Stimulated activated CD4-positive, alpha-beta T cell treated with anti-CD3 and anti-CD28 coated beads, Interleukin-4, amount 100 ng/mL, for 24 hours (primary cell): ENCODE results near the gene CFAP161.

Experiments used
- DNase-seq: peaks from one replicate; pipeline ENCODE4 v3.0.0-alpha.2; 2020

CFAP161 gene

DNA sequence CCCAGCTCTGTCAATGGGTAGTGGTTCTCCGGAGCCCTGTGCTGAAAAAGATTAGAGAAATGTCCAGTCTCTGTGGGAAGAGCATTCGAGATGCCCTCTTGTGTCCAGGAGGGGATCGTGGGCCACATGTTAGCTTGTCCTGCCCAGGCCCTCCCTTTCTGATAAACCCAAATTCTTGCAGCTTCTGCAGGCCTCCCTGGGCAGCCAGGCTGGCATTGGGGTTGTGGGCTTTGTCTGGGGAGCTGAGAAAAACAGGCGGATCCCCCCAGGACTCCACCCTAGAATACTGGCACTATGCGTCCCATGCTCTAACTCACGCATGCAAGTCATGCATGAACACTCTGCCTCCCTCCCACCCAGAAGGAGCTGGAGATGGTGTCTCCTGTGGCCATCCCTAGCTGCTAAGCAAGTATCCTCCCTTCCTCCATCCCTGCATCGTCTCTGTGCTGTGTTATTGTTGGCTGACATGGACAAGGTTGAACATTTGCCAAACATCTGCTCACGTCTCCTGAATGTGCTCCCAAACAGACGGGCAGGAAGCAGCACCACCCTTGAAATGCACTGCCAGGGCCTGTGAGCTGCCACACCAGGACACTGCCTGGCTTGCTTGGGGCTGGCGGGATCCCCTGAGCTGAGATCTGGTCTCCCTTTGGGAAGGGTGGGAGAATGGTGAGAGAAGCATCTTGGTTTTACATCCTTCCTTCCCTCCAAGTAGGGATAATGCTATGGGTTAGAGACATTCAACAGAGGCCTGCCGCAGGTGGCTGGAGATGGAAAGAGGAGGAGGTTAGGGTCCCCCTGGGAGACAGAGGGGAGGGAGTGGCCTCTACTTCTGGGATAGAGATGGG is 26.5 kb downstream of the CFAP161 start:
- no peak for DNase-seq

DNA sequence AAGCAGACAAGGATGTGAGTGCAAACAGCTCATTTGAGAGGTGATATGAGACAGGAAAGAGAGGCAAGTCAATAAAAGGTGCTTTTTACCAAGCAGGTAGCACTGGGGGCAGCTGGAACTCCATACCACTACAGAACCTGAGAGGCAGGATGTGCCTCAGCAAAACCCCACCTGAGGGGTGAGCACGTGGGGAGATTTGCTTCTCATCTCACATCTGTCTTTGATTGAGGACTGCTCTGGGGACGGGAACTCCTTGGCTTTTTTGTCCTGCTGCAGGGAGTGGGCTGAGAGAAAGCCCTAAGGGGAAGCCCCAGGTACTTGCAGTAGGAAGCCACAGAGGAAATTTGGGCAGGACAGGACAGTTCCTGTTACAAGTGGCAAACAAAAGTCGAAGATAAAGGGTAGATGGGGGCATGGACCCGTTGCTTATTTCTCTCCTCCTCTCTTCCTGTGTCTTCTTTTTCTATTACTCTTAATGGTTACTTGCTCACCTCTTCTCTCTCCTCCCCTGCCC is 27.1 kb downstream of the CFAP161 start:
- DNase-seq: no peak

DNA sequence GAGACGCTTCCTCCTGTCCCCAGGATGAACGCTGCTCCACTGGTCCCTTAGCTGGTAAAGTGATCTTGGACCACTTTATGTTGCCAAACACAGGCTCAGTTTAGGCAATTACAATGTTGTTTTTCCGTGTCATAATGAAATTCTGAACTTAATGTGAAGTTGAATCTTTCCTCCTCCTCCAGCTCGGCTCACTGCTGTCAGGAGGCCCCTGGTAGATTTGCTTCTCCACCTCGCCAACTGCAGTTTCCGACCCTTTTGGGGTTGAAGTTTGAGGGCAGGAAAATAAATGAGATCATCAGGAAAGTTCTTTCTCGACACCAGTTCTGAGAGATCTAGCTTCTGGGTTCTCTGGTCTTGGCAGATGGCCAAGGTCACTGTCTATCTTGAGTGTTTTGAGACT is 27.8 kb downstream of the CFAP161 start:
- no peak for DNase-seq

DNA sequence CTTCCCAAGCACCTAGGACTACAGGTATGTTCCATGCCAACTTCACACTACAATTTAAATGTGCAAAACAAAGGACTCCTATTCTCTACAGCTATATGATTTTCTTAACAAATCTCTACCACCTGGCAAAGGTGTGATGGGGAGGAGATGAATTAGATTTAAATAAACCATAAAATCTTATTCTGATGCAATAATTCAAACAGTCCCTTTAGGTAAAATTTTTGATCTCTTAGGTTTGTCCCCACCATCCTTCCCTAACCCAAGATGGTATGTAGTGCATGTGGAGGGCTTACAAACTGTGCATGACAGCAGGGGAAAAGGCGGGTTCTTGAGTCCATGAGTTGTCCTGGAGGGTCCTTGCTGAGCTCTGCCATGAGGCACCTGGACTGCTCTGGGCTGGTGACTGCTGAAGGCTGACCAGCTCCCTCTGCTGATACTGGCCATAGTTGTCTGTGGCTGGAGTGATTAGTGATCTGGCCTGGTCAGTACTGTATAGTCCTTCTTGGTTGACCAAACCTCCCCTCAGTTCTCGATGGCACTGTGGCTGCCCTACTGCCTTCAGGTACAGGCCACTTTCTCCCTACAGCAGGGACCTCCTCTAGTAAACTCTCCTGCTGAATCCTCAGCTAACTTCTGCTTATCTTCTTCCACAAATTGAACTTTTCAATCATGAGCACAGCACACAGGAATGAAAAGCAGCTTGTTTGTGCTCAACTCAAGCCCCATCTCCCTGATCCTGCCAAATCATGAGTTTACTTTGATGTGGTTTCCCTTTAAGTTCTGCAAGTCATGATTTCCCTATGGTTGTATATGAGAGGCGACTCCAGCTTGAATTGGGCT is 30.1 kb downstream of the CFAP161 start:
- DNase-seq: no peak

DNA sequence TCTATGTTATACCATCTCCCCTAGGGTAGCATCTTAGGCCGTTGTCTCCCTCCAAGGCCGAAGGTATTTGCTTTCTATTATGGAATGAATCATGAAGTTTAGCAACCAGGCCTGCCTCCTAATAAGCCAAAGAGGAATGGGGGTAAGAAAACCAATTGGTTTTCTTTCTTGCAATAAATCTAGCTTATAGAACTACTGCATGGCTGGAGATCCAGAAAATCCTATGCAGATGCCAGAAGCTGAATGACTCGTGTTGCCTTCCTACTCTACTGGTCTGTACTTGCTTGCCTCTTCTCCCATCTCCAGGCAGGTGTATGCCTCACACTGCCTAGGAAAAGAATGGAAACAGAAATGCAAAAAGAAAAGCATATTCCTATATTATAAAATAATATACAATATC is 31.5 kb downstream of the CFAP161 start:
- DNase-seq: no peak

DNA sequence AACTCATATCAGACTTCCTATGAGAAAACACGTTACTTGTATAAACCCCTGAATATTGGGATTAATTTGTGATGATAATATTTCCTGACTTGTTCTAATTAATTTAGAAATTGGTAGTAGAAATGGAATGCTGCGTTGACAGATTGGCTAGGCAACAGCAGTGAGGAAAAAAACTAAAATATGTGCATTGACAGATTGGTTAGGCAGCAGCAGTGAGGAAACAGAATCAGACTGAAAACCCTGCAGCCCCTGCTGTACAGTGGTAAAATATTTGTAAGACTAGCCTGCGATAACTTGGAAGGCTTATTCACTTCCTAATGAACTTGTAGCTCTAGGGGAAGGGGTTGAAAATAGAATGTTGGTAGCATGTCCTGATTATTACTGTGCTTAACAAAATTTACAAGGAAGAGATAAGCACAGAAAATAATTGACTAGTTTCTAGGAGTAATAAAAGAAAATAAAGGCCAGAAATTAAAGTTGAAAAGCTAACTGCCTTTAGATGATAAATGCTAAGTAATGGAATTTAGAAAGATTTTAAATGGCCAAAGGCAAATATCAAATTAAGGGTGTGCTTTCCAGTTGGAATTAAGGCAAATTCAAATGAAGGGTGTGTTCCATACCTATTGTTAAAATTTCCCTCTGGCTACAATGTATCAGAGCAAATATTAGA is 32.7 kb downstream of the CFAP161 start:
- DNase-seq: no peak

DNA sequence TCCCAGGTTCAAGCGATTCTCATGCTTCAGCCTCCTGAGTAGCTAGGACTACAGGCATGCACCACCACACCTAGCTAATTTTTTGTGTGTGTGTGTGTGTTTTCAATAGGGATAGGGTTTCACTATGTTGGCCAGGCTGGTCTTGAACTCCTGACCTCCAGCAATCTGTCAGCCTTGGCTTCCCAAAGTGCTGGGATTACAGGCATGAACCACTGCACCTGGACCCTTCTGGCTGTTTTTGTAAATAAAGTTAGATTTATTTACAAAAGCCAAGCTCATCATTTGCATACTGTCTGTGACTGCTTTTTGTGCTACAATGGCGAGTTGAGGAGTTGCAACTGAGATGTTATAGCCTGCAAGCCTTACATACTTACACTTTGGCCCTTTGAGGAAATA is 34.1 kb downstream of the CFAP161 start:
- DNase-seq: no peak

DNA sequence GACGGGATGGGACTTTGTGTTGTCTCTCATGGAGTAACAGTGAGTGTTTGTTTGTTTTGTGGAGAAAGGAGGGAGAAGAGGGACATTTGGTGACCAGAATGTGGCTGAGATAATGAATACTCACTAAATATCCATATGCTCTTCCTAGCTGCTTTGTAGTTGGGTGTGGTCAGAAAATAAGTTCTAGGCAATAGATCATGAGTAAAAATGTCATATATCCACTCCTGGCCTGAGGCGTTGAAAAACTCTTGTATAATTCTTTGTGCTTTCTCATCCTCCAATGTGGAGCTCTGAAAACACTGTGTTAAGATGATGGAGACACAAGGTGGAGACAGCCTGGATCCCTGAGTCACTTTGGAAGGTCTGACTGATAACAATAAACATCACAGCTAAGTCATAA is 34.6 kb downstream of the CFAP161 start:
- DNase-seq: no peak

DNA sequence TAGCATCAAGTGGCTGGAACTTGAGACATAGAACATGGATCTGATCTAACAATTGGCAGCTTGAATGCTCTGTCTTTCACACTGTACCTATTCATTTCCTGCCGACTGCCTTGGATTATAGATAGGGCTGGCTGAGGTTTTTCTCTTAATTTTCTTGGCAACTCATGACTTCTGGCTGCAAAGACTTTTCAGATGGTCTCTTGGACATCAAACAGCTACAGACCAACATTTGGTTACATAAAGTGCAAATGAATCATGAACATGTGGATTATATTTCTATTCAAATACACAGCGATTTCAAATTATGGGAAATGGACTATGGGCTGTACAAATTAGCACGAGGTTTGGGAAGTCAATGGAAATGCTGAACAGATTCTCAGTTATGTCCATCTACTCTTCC is 36.4 kb downstream of the CFAP161 start:
- DNase-seq: no peak

DNA sequence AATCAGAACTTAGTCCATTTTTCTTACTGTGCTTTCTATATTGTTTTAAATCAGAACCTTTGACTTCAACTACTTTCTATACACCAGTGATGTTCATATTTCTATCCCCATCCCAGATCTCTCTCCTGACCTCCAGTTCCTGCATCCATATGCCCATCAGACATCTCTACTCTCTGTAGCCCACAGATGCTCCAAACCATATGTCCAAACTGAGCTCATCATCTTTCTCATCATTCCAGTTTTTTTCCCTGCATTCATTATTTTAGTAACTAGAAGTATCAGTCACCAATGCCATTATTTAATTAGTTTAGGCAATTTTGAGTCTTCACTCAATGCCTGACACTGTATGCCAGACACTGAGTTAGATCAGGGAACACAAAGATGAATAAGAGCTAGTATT is 37.2 kb downstream of the CFAP161 start:
- DNase-seq: no peak

DNA sequence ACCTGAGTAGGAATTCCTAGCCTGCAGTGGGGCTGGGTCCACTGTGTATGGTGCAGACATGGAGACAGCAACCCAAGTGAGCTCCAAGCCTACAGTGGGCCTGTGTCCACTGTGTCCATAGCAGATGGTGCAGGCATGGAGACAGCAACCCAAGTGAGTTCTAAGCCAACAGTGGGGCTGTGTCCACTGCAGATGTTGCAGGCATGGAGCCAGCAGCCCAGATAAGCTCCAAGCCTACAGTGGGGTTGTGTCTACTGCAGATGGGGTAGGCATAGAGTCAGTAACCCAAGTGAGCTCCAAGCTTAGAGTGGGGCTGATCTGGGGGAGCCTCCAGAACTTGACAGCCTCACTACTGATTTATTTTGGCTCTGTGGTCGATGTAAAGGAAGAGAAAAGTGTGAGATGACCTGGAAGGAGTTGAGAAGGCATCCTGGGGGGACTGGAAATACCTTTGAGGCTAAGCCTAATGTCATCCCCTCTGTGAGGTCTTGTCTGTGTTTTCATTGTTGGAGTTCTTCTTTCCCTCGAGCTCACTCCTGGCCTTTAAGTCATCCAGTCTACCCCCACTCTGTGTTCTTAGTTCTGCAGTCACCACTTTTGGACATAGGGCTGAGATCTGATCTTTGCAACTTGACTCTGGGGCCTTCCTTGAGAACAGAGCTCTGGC is 40.2 kb downstream of the CFAP161 start:
- no peak for DNase-seq

DNA sequence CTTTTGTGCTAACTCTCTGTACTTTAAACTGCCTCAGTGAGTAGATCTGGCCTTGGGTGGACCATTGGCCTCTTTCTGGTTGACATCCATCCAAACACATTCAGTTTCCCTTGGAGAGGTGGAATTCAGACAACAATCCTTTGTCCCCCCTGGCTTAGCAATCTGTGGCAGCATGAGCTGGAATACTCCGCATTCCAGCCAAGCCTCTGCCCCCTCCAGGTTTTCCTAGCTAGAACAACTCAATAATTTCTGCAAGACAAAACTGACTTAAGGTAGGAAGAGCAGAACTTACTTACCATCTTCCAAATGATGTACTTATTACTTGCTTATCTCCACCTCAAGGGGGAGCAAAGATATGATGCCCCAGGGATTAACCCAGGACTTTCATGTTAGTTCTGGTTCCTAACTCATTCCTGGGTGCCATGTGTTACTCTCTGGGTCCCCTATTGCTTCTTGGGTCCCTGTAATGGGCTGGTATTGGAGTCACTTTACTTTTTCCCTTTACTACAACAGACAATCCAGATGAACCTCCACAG is 40.8 kb downstream of the CFAP161 start:
- no peak for DNase-seq

DNA sequence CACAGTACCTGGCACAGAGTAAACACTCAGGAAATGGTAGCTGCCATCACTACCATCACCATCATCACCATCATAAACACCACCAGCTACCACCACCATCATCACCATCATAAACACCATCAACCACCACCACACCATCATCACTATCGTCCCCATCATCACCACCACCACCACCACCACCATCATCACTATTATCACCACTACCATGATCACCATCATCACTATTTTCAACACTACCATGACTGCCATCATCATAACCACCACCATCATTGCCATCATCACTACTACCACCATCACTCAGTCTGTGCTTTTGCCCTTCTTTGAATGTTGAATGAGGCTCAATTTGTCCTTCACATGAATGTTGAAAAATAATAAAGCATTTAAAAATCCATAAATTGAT is 41.4 kb downstream of the CFAP161 start:
- DNase-seq: no peak

DNA sequence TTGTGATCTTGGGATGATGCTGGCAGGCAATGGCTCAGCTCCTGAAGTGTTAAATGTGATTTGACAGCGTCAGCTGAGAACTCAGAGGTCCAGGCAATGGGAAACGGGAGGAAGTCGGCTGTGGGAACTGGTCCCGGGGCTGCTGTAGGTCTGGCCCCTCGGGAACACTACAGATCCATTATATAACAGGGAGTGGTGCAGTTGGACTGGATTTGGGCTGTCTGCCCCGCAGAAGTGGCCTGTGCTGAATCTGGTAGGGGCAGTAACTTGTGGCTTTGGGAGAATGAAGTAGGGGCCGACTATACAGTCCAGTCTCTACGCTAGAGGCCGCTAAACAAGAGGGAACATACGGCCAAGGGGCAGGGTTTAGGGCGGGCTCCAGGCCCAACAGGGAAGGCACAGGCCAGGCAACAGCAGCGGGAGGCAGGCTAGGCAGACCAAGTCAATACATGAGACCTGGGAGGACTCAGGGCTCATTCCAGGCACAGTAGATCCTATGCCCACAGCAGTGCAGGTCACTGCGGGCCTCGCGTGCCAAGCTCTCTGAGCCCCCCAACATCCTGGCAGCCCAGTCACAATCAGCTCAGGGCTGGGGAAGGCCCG is 42.3 kb downstream of the CFAP161 start:
- DNase-seq: no peak

DNA sequence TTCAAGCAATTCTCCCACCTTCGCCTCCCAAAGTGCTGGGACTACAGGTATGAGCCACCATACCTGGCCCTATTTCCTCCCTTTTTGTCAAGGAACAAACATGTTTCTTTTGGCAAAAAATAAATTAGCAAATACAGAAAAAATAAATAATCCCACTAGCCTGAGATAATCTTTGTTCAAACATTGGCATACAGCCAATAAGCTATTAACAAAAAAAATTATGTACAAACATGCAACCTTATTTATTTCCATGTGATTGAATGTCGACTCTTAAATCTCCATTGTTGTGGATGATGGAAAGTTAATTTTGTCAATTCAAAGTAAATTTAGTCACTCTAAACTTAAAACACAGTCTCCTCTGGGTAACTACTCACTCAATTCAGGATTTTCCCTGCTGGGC is 44.3 kb downstream of the CFAP161 start:
- DNase-seq: no peak

DNA sequence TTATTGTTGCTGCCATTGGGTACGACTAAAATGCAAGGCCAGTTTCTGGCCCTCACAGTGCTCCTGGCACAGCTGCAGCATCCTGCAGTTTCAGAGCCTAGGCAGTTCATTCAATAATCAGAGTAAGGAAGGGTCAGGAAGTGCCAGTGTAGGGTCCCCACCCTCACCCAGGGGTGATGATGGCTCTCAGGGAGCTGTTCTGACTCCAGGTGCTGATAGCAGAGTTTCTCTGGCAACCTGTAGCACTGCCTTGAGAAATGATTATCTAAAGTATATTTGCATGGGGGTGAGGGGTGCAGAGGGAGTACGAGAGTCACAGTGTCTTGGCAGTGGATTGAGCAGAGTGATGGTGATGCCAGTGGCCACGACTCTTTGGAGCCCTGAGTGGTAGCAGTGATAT is 47.1 kb downstream of the CFAP161 start:
- no peak for DNase-seq

DNA sequence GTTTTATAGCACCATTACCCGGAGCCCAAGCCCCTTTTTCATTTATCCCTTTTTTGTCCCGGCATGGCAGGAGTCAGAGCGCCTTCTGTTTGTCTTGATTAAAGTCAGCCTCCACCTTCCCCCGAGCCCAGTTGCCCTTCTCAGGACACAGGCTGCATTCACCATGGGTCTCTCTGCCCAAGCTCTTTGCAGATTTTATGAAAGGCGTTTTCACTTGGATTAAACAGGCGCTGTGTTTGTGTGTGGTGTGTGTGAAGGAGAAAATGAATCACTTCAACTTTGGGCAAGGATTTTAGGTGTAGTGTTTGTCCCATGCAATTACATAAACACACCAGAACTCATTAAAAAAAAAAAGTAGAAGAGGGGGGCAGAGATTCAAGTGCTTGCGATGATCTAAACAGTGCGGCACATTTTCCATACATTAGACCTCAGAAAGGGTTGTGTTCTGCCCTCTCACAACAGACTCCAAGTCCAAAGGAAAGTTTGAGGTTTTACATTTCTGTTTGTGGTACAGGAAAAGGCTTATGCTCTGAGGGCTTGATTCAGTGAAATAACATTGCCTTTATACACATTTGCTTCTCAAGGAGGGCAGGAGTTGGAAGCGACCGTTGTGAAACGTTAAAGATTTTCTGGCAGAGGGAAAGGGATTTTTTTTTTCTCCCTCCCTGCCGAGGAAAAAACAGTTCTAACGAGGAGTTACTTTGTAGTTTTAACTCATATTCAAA is 48.1 kb downstream of the CFAP161 start:
- DNase-seq: no peak

DNA sequence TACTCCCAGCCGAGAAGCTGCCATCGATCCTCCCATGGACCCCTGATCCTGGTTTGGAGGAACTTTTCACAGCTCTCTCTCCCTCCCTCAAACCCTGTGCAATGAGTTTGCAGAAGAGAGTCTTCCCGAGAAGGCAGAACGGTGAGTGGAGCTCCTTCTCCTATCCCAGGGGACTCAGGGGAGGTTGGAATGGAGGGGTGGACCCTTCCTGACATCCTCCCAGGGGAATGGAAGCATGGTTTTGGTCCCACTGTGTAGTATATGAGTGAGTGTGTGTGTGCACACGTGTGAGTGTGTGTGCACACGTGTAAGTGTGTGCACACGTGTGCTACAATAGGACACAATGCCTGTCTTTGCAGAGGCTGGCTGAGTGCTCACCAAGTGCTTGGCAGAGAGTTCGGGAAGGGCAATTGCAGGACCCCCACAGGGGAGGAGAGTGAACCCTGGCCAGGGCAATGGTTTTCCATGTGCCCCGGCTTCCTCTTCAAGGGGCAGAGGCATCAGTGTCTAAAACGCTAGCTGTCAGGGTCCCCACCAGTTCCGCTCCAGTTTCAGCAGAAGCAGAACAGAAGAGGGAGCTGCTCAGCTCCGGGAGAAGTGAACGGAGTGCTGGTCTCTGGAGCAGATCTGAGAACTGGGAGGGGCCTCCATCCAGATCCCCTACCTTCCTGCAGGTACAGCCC is 48.8 kb downstream of the CFAP161 start:
- DNase-seq: no peak

DNA sequence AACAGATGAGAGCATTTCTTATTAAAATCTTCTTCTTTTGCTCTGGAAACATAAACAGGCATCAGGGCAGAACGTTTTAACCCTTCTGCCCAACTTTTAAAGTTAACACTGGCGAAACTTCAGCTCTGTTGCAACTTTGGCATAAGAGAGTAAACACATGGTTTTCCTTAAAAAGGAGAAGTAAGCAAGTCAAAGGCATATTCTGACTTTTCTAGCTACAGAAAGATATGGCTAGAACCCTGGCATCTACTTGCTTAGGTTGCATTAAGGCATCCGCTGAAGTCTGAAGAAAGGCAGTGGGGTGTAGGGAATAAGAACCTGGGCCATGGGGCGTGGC is 49.3 kb downstream of the CFAP161 start:
- no peak for DNase-seq

DNA sequence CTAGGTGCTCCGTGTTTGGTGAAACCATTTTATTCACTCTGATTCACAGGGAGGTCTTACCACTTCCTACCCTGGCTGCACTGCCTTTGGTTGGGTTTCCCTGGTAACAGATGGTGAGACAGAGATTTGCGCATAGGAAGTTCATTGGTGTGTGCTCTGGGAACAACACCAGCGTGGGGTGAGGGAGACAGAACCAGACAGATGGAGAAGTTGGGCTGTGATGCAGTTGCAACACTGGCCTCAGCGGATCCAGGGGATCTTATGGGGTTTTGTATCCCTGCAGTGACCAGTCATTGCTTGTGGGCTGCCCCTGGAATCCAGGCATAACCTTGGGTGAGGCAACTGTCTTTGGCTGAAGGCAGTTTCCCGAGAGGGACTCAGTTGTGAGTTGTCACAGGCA is 50.1 kb downstream of the CFAP161 start:
- no peak for DNase-seq
